Natural killer cell (primary cell): ENCODE data around the gene PSRC1. TPM values are rescaled to one million over a fixed set of nuclear protein-coding genes. Genes with fewer than 3 reads are reported as not detected.

Experiments
- ATAC-seq, 3 donors: fragments of 150-1000 bp in 2 of 3; fragments of 200-7000 bp in 1 of 3; cut with Tn5 transposase; 1 replicate in 1 of 3; 2 replicates in 2 of 3; pipeline ENCODE4 v1.10.0; 2021; ENCODE audit warnings: mild to moderate bottlenecking in 2 of 3, moderate library complexity in 2 of 3
- DNase-seq, 2 donors: peaks; one replicate each; pipeline versions ENCODE4 v3.0.0 to v3.0.0-alpha.2; 2013 to 2021; ENCODE audit warnings: mixed read lengths in 1 of 2
- H3K27ac ChIP-seq: one replicate; pipeline ENCODE4 v1.5.1; 2013; ENCODE audit warnings: mild to moderate bottlenecking, low read length
- H3K27me3 ChIP-seq: one replicate; pipeline ENCODE4 v1.6.1; 2013; ENCODE audit warnings: low read length; ENCODE audit not compliant: control insufficient read depth, insufficient read depth
- H3K36me3 ChIP-seq: one replicate; pipeline ENCODE4 v1.6.1; 2013; ENCODE audit warnings: low read length; ENCODE audit not compliant: control insufficient read depth, insufficient read depth
- H3K4me1 ChIP-seq: one replicate; pipeline ENCODE4 v1.6.1; 2013; ENCODE audit warnings: low read length; ENCODE audit not compliant: control insufficient read depth, insufficient read depth
- H3K4me3 ChIP-seq: one replicate; pipeline ENCODE4 v1.5.1; 2013; ENCODE audit warnings: low read length
- H3K9me3 ChIP-seq: one replicate; pipeline ENCODE4 v1.6.1; 2013; ENCODE audit warnings: low read length; ENCODE audit not compliant: control insufficient read depth, insufficient read depth
- H3K27ac Mint-ChIP-seq, 2 donors: one replicate each; pipeline ENCODE4 v1.8.0; 2022; ENCODE audit warnings: mild to moderate bottlenecking in 2 of 2, mixed read lengths in 2 of 2, moderate library complexity in 1 of 2
- H3K27me3 Mint-ChIP-seq, 2 donors: one replicate each; pipeline ENCODE4 v1.8.0; 2022; ENCODE audit warnings: low read depth in 2 of 2, mixed read lengths in 2 of 2
- H3K36me3 Mint-ChIP-seq: one replicate; pipeline ENCODE4 v1.8.0; 2022; ENCODE audit warnings: mixed read lengths
- H3K4me1 Mint-ChIP-seq, 2 donors: one replicate each; pipeline ENCODE4 v1.8.0; 2022; ENCODE audit warnings: mixed read lengths in 2 of 2
- H3K4me3 Mint-ChIP-seq: one replicate; pipeline ENCODE4 v1.8.0; 2022; ENCODE audit warnings: mild to moderate bottlenecking, moderate library complexity, mixed read lengths
- H3K9me3 Mint-ChIP-seq, 2 donors: one replicate each; pipeline ENCODE4 v1.8.0; 2022; ENCODE audit warnings: mixed read lengths in 2 of 2
- CTCF ChIP-seq: fragments of 200-600 bp; IDR thresholded peaks from one replicate; pipeline ENCODE4 v1.8.0; 2022; ENCODE audit warnings: antibody characterized with exemption
- whole genome bisulfite sequencing: methylation state at CpG from one replicate; pipeline ENCODE4 v1.1.7; 2013; ENCODE audit warnings: missing lambda C conversion rate; ENCODE audit not compliant: insufficient coverage; 5-methylcytosine and 5-hydroxymethylcytosine counted together
- intact Hi-C: fragments of 100-400 bp; cut with micrococcal nuclease; formaldehyde crosslinking; loops from one replicate; pipeline ENCODE4 v1.14.2; 2022
- total RNA-seq, 4 donors: library from RNA; stranded (reverse); fragments of 120-200 nt in 1 of 4; gene quantifications; one replicate each; pipeline versions ENCODE4 v1.2.3 to v1.2.4, GENCODE V29; 2013 to 2022

PSRC1 gene
- total RNA-seq, 3 donors from 2014 or later (not counting 1 experiment from before 2014, with no cell fraction given): 1.1 to 2.4 (median 1.9) TPM

GRCh38 chr1:109295712-109296415 lies 12.9 kb upstream of the PSRC1 start:
- no peak overlapping the region for H3K27ac Mint-ChIP-seq
- ATAC-seq (no peak), DNase-seq (no peak)
- 77% methylated on average over 12 of the region's 12 CpGs for WGBS
- no peaks in the 10 kb centered on the region for H3K36me3 ChIP-seq
- no peaks in the 10 kb centered on the region for H3K4me1 Mint-ChIP-seq
- H3K27me3 Mint-ChIP-seq: peaks cover 11 to 34% of the 10 kb centered on the region in 2 donors
- no peak overlapping the region for H3K27ac ChIP-seq
- H3K4me3 Mint-ChIP-seq: no peak overlapping the region
- intact Hi-C loops: no loop called here
- no peak overlapping the region for H3K4me3 ChIP-seq
- no peaks in the 10 kb centered on the region for H3K36me3 Mint-ChIP-seq
- no peaks in the 10 kb centered on the region for H3K9me3 Mint-ChIP-seq
- H3K4me1 ChIP-seq: no peaks in the 10 kb centered on the region
- no peaks in the 10 kb centered on the region for H3K27me3 ChIP-seq
- no peak for TF ChIP-seq CTCF
- H3K9me3 ChIP-seq: no peaks in the 10 kb centered on the region

- Mint-ChIP-seq H3K4me3 (no peak overlapping the region), H3K9me3 (no peaks in the 10 kb centered on the region), H3K27ac (no peak overlapping the region), H3K4me1 (no peaks in the 10 kb centered on the region), H3K36me3 (no peaks in the 10 kb centered on the region), H3K27me3 (peaks cover 4 to 33% of the 10 kb centered on the region in 2 donors)
- H3K27ac ChIP-seq: no peak overlapping the region
- WGBS: 4% methylated on average over 3 of the region's 4 CpGs
- no peak for ATAC-seq
- intact Hi-C loops: no loop called here
- H3K27me3 ChIP-seq: no peaks in the 10 kb centered on the region
- DNase-seq: no peak
- H3K9me3 ChIP-seq: no peaks in the 10 kb centered on the region
- H3K4me1 ChIP-seq: no peaks in the 10 kb centered on the region
- TF ChIP-seq CTCF: no peak
- H3K36me3 ChIP-seq: no peaks in the 10 kb centered on the region
- no peak overlapping the region for H3K4me3 ChIP-seq
Observed at GRCh38 chr1:109294481-109294880, 11.5 kb upstream of the PSRC1 start.

- ATAC-seq: no peak
- intact Hi-C loops: no loop called here
- DNase-seq: no peak
- Mint-ChIP-seq H3K4me3 (no peak overlapping the region), H3K9me3 (no peaks in the 10 kb centered on the region), H3K27me3 (peaks cover 8 to 20% of the 10 kb centered on the region in 2 donors), H3K4me1 (no peaks in the 10 kb centered on the region), H3K36me3 (no peaks in the 10 kb centered on the region), H3K27ac (no peak overlapping the region)
- no peaks in the 10 kb centered on the region for H3K9me3 ChIP-seq
- H3K27me3 ChIP-seq: no peaks in the 10 kb centered on the region
- no peak overlapping the region for H3K27ac ChIP-seq
- no peaks in the 10 kb centered on the region for H3K36me3 ChIP-seq
- no peak for TF ChIP-seq CTCF
- H3K4me3 ChIP-seq: no peak overlapping the region
- 75% methylated on average over 2 of the region's 2 CpGs for WGBS
- no peaks in the 10 kb centered on the region for H3K4me1 ChIP-seq
Observed at GRCh38 chr1:109293026-109293425, 10.1 kb upstream of the PSRC1 start.

- no peaks in the 10 kb centered on the region for H3K9me3 Mint-ChIP-seq
- WGBS: 90% methylated on average over 9 of the region's 9 CpGs
- peaks cover 8 to 20% of the 10 kb centered on the region in 2 donors for H3K27me3 Mint-ChIP-seq
- Histone ChIP-seq H3K27ac (no peak overlapping the region), H3K9me3 (no peaks in the 10 kb centered on the region), H3K4me3 (no peak overlapping the region), H3K4me1 (no peaks in the 10 kb centered on the region), H3K27me3 (no peaks in the 10 kb centered on the region), H3K36me3 (no peaks in the 10 kb centered on the region)
- TF ChIP-seq CTCF: no peak
- ATAC-seq (no peak), DNase-seq (no peak)
- H3K4me3 Mint-ChIP-seq: no peak overlapping the region
- H3K36me3 Mint-ChIP-seq: no peaks in the 10 kb centered on the region
- no peaks in the 10 kb centered on the region for H3K4me1 Mint-ChIP-seq
- H3K27ac Mint-ChIP-seq: no peak overlapping the region
- intact Hi-C loops: no loop called here
Observed at GRCh38 chr1:109292364-109292763, 9.4 kb upstream of the PSRC1 start.
